ENCODE measurements around the gene ARHGEF19. TPM values are rescaled to one million over a fixed set of nuclear protein-coding genes. Genes with fewer than 3 reads are reported as not detected.

The ARHGEF19 gene
- 10 to 100 TPM; 14.6 to 18.9 (median 15.8) TPM for total RNA-seq
- total RNA-seq (2013): 4.0 TPM

DNA sequence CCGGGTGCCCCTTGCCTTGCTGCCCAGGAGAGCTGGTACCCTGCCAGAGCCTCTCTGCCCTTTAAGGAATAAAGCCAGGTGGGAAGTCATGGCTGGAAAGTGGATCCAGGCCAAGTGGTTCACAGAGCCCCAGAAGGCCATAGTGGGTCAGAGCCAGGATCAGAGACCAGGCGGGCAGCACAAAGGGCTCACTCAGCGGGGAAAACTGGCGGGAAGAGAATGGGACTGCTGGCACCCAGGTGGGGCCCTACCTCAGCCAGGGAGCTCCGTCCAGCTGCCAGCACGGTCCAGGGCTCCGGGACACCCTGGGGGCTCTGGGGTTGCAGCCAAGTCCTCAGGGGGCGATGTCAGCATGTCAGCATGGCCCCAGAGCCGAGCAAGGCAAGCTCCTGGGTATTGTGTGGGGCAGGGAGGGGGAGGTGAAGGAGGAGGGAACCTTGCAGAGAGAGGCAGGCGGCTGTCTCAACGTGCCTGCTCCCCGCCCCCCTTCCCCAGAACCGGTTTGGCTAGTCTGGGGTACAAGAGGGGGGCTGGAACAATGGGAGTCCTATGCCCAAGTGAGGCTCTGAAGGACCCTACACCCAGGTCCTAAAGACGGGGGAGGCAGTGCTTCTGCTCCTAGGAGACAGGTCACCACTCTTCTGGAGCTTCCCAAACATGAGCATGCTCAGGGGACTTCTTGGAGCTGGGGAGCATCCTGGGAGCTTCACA is at the start of gene ARHGEF19:
ARHGEF19 (minus strand) TSS at position 402 of the 711 bp plus-strand sequence. CDS start 3,598 bp downstream, outside the sequence.
- H3K27me3 Mint-ChIP-seq (ENCODE audit: low read depth in 2 of 2): peaks cover 0 to 4% of the 10 kb centered on the region in 2 donors
- Histone ChIP-seq H3K4me3 (ENCODE audit: low read length) (no peak within 1 kb of the TSS), H3K4me1 (ENCODE audit: control insufficient read depth, insufficient read depth, low read length) (peaks cover 19% of the 10 kb centered on the region), H3K36me3 (ENCODE audit: control insufficient read depth, insufficient read depth, low read length) (no peaks in the 10 kb centered on the region), H3K27ac (ENCODE audit: low read length) (no peak within 1 kb of the TSS), H3K27me3 (ENCODE audit: control insufficient read depth, insufficient read depth, low read length) (no peaks in the 10 kb centered on the region), H3K9me3 (ENCODE audit: control insufficient read depth, insufficient read depth, low read length) (no peaks in the 10 kb centered on the region)
- no peak for ATAC-seq
- TF ChIP-seq, protein P1, sequence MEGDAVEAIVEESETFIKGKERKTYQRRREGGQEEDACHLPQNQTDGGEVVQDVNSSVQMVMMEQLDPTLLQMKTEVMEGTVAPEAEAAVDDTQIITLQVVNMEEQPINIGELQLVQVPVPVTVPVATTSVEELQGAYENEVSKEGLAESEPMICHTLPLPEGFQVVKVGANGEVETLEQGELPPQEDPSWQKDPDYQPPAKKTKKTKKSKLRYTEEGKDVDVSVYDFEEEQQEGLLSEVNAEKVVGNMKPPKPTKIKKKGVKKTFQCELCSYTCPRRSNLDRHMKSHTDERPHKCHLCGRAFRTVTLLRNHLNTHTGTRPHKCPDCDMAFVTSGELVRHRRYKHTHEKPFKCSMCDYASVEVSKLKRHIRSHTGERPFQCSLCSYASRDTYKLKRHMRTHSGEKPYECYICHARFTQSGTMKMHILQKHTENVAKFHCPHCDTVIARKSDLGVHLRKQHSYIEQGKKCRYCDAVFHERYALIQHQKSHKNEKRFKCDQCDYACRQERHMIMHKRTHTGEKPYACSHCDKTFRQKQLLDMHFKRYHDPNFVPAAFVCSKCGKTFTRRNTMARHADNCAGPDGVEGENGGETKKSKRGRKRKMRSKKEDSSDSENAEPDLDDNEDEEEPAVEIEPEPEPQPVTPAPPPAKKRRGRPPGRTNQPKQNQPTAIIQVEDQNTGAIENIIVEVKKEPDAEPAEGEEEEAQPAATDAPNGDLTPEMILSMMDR (IDR thresholded peaks at IDR 0.05): no peak
- intact Hi-C loops (cut with micrococcal nuclease): no loop called here
- peaks cover 12 to 19% of the 10 kb centered on the region in 2 donors for H3K4me1 Mint-ChIP-seq
- no peaks in the 10 kb centered on the region for H3K9me3 Mint-ChIP-seq
- 69% methylated on average over 14 of the region's 14 CpGs for WGBS (ENCODE audit: insufficient coverage)
- DNase-seq: no peak
- no peaks in the 10 kb centered on the region for H3K36me3 Mint-ChIP-seq
- H3K4me3 Mint-ChIP-seq: no peak within 1 kb of the TSS
- H3K27ac Mint-ChIP-seq: no peak within 1 kb of the TSS

DNA sequence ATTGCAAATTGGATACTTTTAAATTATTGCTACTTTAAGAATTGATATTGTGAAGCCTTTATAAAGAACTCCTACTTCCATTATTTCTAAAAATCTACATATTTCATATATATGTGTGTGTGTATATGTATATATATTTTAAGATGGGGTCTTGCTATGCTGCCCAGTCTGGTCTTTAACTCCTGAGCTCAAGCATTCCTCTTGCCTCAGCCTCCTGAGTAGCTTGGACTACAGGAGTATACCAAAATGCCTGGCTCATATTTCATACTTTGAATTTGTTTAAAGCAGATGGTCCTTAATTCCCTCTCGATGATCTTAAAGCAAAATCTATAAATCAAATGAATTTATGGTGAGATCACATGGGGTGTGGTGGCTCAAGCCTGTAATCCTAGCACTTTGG is 49.6 kb upstream of the ARHGEF19 start:
- Mint-ChIP-seq H3K4me3 (no peak overlapping the region), H3K27me3 (ENCODE audit: low read depth in 2 of 2) (no peaks in the 10 kb centered on the region), H3K36me3 (no peaks in the 10 kb centered on the region), H3K27ac (no peak overlapping the region), H3K9me3 (no peaks in the 10 kb centered on the region), H3K4me1 (peaks cover 8 to 14% of the 10 kb centered on the region in 2 donors)
- H3K4me1 ChIP-seq (ENCODE audit: control insufficient read depth, insufficient read depth, low read length): no peaks in the 10 kb centered on the region
- DNase-seq (no peak), ATAC-seq (no peak)
- no peak overlapping the region for H3K4me3 ChIP-seq (ENCODE audit: low read length)
- WGBS (ENCODE audit: insufficient coverage): 100% methylated on average over 1 of the region's 1 CpG
- TF ChIP-seq, protein P1 (IDR thresholded peaks at IDR 0.05): no peak
- no peaks in the 10 kb centered on the region for H3K9me3 ChIP-seq (ENCODE audit: control insufficient read depth, insufficient read depth, low read length)
- no peaks in the 10 kb centered on the region for H3K36me3 ChIP-seq (ENCODE audit: control insufficient read depth, insufficient read depth, low read length)
- no peak overlapping the region for H3K27ac ChIP-seq (ENCODE audit: low read length)
- intact Hi-C loops (cut with micrococcal nuclease): no loop called here
- no peaks in the 10 kb centered on the region for H3K27me3 ChIP-seq (ENCODE audit: control insufficient read depth, insufficient read depth, low read length)

- no peaks in the 10 kb centered on the region for H3K9me3 Mint-ChIP-seq
- Histone ChIP-seq H3K27me3 (ENCODE audit: control insufficient read depth, insufficient read depth, low read length) (no peaks in the 10 kb centered on the region), H3K4me3 (ENCODE audit: low read length) (no peak overlapping the region), H3K4me1 (ENCODE audit: control insufficient read depth, insufficient read depth, low read length) (no peaks in the 10 kb centered on the region), H3K27ac (ENCODE audit: low read length) (no peak overlapping the region), H3K36me3 (ENCODE audit: control insufficient read depth, insufficient read depth, low read length) (peaks cover 9% of the 10 kb centered on the region), H3K9me3 (ENCODE audit: control insufficient read depth, insufficient read depth, low read length) (no peaks in the 10 kb centered on the region)
- intact Hi-C loops (cut with micrococcal nuclease): no loop called here
- 100% methylated on average over 1 of the region's 1 CpG for WGBS (ENCODE audit: insufficient coverage)
- peaks cover 0 to 16% of the 10 kb centered on the region in 2 donors for H3K4me1 Mint-ChIP-seq
- no peak overlapping the region for H3K4me3 Mint-ChIP-seq
- ATAC-seq: no peak
- no peak for DNase-seq
- H3K27ac Mint-ChIP-seq: no peak overlapping the region
- TF ChIP-seq, protein P1 (IDR thresholded peaks at IDR 0.05): no peak
- no peaks in the 10 kb centered on the region for H3K36me3 Mint-ChIP-seq
- H3K27me3 Mint-ChIP-seq (ENCODE audit: low read depth in 2 of 2): no peaks in the 10 kb centered on the region
These were observed 48.4 kb upstream of the ARHGEF19 start for GRCh38 chr1:16260814-16261213.

Data from natural killer cell (primary cell).